Neural crest cell (in vitro differentiated cells): Measurements from ENCODE around the gene EIF3F. TPM values are rescaled to one million over a fixed set of nuclear protein-coding genes. Genes with fewer than 3 reads are reported as not detected.

Experiments used
- DNase-seq: peaks from one replicate; pipeline ENCODE4 v3.0.0; 2021; ENCODE audit warnings: low read depth, mixed read lengths, low spot score
- H3K27ac Mint-ChIP-seq: one replicate; pipeline ENCODE4 v1.8.0; 2021; ENCODE audit warnings: mild to moderate bottlenecking, mixed read lengths; ENCODE audit not compliant: unreplicated experiment
- H3K27me3 Mint-ChIP-seq: 2 replicates; pipeline ENCODE4 v1.8.0; 2021; ENCODE audit warnings: low read depth, mild to moderate bottlenecking, mixed read lengths
- H3K36me3 Mint-ChIP-seq: 2 replicates; pipeline ENCODE4 v1.8.0; 2021; ENCODE audit warnings: low read depth, mild to moderate bottlenecking, mixed read lengths
- H3K4me1 Mint-ChIP-seq: 2 replicates; pipeline ENCODE4 v1.8.0; 2021; ENCODE audit warnings: mixed read lengths
- H3K4me3 Mint-ChIP-seq: one replicate; pipeline ENCODE4 v1.8.0; 2021; ENCODE audit warnings: mild to moderate bottlenecking, mixed read lengths
- H3K9me3 Mint-ChIP-seq: 2 replicates; pipeline ENCODE4 v1.8.0; 2021; ENCODE audit warnings: mixed read lengths
- total RNA-seq: library from RNA; stranded (reverse); gene quantifications from 2 replicates; pipeline ENCODE4 v1.2.1, GENCODE V29; 2021
- TF ChIP-seq, protein P1 (sequence below): fragments of 200-600 bp; sonication (generic); conservative IDR thresholded peaks from 2 replicates; pipeline ENCODE4 v1.5.0; 2021; ENCODE audit warnings: antibody characterized with exemption, mild to moderate bottlenecking

Gene EIF3F
- total RNA-seq, 1 donor from 2014 or later, result 317 TPM

DNA sequence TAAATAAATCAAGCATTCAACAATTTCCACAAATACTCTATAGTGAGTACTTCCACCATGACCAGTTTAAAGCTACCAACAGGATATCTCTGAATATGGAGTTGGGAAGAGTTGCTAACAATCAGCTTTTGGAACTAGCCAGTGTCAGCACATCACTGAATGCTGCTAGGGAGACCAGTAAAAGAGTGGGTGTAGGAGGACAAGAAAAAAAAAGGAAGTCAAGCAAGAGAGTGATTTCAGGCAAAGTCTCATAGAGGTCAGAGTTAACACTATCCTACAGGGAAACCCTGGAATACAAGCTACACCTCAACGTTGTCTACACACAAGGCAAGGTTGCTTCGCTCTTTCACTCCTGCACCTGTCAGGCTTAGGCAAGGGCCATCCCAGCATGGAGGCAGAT is 24.2 kb downstream of the EIF3F start:
- peaks cover 42% of the 10 kb centered on the region for H3K27me3 Mint-ChIP-seq
- H3K27ac Mint-ChIP-seq, result no peak overlapping the region
- DNase-seq, result no peak
- no peaks in the 10 kb centered on the region for H3K4me1 Mint-ChIP-seq
- H3K4me3 Mint-ChIP-seq, result no peak overlapping the region
- H3K36me3 Mint-ChIP-seq, result no peaks in the 10 kb centered on the region
- no peaks in the 10 kb centered on the region for H3K9me3 Mint-ChIP-seq
- TF ChIP-seq, protein P1, sequence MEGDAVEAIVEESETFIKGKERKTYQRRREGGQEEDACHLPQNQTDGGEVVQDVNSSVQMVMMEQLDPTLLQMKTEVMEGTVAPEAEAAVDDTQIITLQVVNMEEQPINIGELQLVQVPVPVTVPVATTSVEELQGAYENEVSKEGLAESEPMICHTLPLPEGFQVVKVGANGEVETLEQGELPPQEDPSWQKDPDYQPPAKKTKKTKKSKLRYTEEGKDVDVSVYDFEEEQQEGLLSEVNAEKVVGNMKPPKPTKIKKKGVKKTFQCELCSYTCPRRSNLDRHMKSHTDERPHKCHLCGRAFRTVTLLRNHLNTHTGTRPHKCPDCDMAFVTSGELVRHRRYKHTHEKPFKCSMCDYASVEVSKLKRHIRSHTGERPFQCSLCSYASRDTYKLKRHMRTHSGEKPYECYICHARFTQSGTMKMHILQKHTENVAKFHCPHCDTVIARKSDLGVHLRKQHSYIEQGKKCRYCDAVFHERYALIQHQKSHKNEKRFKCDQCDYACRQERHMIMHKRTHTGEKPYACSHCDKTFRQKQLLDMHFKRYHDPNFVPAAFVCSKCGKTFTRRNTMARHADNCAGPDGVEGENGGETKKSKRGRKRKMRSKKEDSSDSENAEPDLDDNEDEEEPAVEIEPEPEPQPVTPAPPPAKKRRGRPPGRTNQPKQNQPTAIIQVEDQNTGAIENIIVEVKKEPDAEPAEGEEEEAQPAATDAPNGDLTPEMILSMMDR, result no peak

DNA sequence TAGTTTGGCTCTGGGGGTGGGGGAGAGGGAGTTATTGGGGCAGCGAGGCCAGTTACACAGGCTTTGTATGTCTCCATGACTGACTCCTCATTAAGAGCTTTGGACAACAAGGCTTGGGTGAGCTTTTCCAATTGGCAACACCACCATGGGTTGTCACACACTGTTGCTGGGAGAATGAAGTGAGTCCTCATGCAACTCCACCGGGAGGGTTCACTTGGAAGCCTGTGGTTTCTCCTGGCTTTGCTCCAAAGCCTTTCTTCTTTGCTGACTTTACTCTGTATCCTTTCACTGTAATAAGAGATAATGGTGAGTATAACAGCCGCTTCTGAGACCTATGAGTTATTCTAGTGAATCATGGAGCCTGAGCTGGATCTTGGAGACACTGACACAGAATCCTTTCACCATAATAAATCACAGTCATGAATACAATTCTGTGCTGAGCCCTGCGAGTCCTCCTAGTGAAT is 24.9 kb downstream of the EIF3F start:
- no peak overlapping the region for H3K27ac Mint-ChIP-seq
- peaks cover 49% of the 10 kb centered on the region for H3K27me3 Mint-ChIP-seq
- TF ChIP-seq, protein P1, result no peak
- no peaks in the 10 kb centered on the region for H3K36me3 Mint-ChIP-seq
- no peaks in the 10 kb centered on the region for H3K9me3 Mint-ChIP-seq
- DNase-seq, result no peak
- no peaks in the 10 kb centered on the region for H3K4me1 Mint-ChIP-seq
- no peak overlapping the region for H3K4me3 Mint-ChIP-seq

DNA sequence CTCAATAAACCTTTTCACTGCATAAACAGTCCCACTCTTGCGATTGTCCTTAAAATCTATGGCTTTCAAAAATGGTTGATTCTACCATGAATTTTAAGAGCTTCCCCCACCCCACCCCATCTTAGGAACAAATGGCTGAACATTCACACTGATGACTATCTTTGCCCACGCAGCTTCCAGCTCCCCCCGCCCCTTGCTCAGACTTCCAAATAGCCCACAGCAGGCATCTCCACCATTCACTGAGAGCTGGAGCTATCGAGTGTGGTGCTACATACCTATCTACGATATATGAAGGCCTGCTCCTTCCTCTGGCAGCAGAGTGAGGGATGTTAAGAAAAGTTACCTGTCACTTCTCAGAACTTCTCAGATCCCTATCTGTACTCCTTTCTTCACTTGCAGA is 26.7 kb downstream of the EIF3F start:
- Mint-ChIP-seq H3K27me3 (peaks cover 66% of the 10 kb centered on the region), H3K27ac (no peak overlapping the region), H3K4me1 (peaks cover 5% of the 10 kb centered on the region), H3K4me3 (no peak overlapping the region), H3K9me3 (no peaks in the 10 kb centered on the region), H3K36me3 (no peaks in the 10 kb centered on the region)
- TF ChIP-seq, protein P1, result no peak
- no peak for DNase-seq

DNA sequence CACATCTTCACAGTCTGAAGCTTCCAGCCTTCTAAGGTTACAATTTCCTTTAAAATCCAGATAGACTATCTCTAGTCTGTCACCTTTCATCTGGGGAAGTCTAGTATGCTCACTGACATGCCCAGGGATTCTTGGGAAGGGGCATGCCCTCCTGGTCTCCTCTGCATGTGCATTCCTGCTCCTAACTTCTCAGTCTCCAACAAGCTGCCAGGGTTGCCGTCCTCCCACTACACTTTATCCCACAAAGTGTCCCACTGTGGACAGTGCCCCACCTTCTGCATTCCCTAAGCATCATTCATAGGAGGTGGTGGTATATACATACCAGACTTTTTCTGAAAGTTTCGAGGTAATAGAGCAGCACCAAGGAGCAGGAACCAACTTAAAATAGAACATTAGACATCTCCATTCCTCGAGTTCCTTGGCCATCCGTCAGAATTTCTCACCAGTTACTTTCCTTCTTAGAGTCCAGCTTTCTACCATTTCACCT is 28.7 kb downstream of the EIF3F start:
- H3K4me1 Mint-ChIP-seq, result peaks cover 14% of the 10 kb centered on the region
- H3K9me3 Mint-ChIP-seq, result no peaks in the 10 kb centered on the region
- TF ChIP-seq, protein P1, result no peak
- no peak overlapping the region for H3K27ac Mint-ChIP-seq
- no peaks in the 10 kb centered on the region for H3K36me3 Mint-ChIP-seq
- DNase-seq, result no peak
- H3K4me3 Mint-ChIP-seq, result no peak overlapping the region
- H3K27me3 Mint-ChIP-seq, result peaks cover 73% of the 10 kb centered on the region

DNA sequence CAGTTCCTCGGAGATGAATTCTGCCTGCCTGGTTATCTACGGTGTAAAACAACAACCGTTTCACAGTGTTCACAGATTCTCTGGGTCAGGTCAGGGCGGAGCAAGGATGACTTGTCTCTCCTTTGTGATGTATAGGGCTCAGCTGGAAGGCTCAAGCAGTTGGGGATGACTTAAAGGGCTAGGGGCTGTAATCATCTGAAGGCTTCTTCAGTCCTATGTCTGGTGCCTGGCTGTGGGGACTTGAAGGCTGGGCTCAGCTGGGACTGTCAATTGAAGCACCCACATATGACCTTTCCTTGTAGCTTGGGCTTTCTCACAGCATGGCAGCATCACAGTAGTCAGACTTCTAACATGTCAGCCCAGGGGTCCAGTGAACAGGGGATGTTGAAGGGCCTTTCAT is 29.3 kb downstream of the EIF3F start:
- no peak for DNase-seq
- TF ChIP-seq, protein P1, result no peak
- Mint-ChIP-seq H3K4me1 (peaks cover 14% of the 10 kb centered on the region), H3K4me3 (peak overlapping the region; percentile 36), H3K27me3 (peaks cover 76% of the 10 kb centered on the region), H3K27ac (no peak overlapping the region), H3K36me3 (no peaks in the 10 kb centered on the region), H3K9me3 (no peaks in the 10 kb centered on the region)
